SK-N-SH (cell line): ENCODE data around the gene CDIP1. TPM values are rescaled to one million over a fixed set of nuclear protein-coding genes. Genes with fewer than 3 reads are reported as not detected.

Experiments used
- CTCF ChIA-PET: fragments of 300-600, 350-600 bp; formaldehyde crosslinking; extraction: SDS; loops from one replicate; lab custom pipeline; 2021; lab: Yijun Ruan, JAX
- POLR2A ChIA-PET: fragments of 350-600 bp; sonication (Branson Sonifier 250); formaldehyde crosslinking; extraction: SDS; loops from one replicate; lab custom pipeline; 2020; ENCODE audit warnings: antibody characterized with exemption, inconsistent platforms; lab: Yijun Ruan, JAX
- DNase-seq: peaks from one replicate; pipeline ENCODE4 v3.0.0; 2012
- H2AFZ ChIP-seq: fragments of 200-600 bp; sonication (generic); 2 replicates; pipeline ENCODE4 v1.8.1; 2016; ENCODE audit warnings: antibody characterized with exemption, mild to moderate bottlenecking, low read depth
- H3F3A ChIP-seq: fragments of 200-600 bp; sonication (generic); replicated peaks from 2 replicates; pipeline ENCODE3; 2016; ENCODE audit warnings: antibody characterized with exemption, mild to moderate bottlenecking; ENCODE audit not compliant: insufficient read depth
- H3K27ac ChIP-seq, 2 experiments: fragments of 200-500 bp in 1 of 2; fragments of 200-600 bp in 1 of 2; sonication (Bioruptor generic) in 1 of 2; sonication (generic), shearing (Covaris generic) in 1 of 2; 2 replicates each; pipeline versions ENCODE4 v1.5.1 to v1.6.1; 2014 to 2016; ENCODE audit warnings: low read depth in 2 of 2, inconsistent platforms in 1 of 2, low read length in 1 of 2, mild to moderate bottlenecking in 1 of 2, mixed read lengths in 1 of 2
- H3K27me3 ChIP-seq: fragments of 200-600 bp; sonication (generic), shearing (Covaris generic); 2 replicates; pipeline ENCODE4 v1.6.1; 2016; ENCODE audit warnings: mixed run types; ENCODE audit not compliant: insufficient read depth
- H3K36me3 ChIP-seq, 2 experiments: fragments of 200-500 bp in 1 of 2; fragments of 200-600 bp in 1 of 2; sonication (Bioruptor generic) in 1 of 2; sonication (generic) in 1 of 2; replicated peaks in 1 of 2; 2 replicates each; pipeline versions ENCODE3 to v1.5.1; 2014 to 2016; ENCODE audit warnings: low read length in 1 of 2, mild to moderate bottlenecking in 1 of 2; ENCODE audit not compliant: insufficient read depth in 2 of 2, control insufficient read depth in 1 of 2
- H3K4me1 ChIP-seq, 2 experiments: fragments of 200-500 bp in 1 of 2; fragments of 200-600 bp in 1 of 2; sonication (Bioruptor generic) in 1 of 2; sonication (generic), shearing (Covaris generic) in 1 of 2; 2 replicates each; pipeline versions ENCODE4 v1.5.1 to v1.6.1; 2014 to 2016; ENCODE audit warnings: low read depth in 1 of 2, low read length in 1 of 2, mixed run types in 1 of 2; ENCODE audit not compliant: insufficient read depth in 2 of 2, control insufficient read depth in 1 of 2
- H3K4me2 ChIP-seq: fragments of 200-600 bp; sonication (generic), shearing (Covaris generic); 2 replicates; pipeline ENCODE4 v1.6.1; 2017; ENCODE audit warnings: mixed run types
- H3K4me3 ChIP-seq, 2 experiments: fragments of 200-500 bp in 1 of 2; fragments of 200-600 bp in 1 of 2; sonication (Bioruptor generic) in 1 of 2; sonication (generic), shearing (Covaris generic) in 1 of 2; 2 replicates each; pipeline versions ENCODE4 v1.5.1 to v1.8.1; 2014 to 2016; ENCODE audit warnings: low read depth in 2 of 2, inconsistent platforms in 1 of 2, low read length in 1 of 2, mild to moderate bottlenecking in 1 of 2, mixed read lengths in 1 of 2, moderate library complexity in 1 of 2
- H3K79me2 ChIP-seq: fragments of 200-600 bp; sonication (generic); 2 replicates; pipeline ENCODE4 v1.8.1; 2017; ENCODE audit warnings: mild to moderate bottlenecking; ENCODE audit not compliant: insufficient read depth
- H3K9ac ChIP-seq: fragments of 200-600 bp; sonication (generic); 2 replicates; pipeline ENCODE4 v1.6.1; 2017; ENCODE audit warnings: mixed run types
- H3K9me2 ChIP-seq: fragments of 200-600 bp; sonication (generic); 2 replicates; pipeline ENCODE4 v1.6.1; 2017; ENCODE audit warnings: mixed run types
- H3K9me3 ChIP-seq: fragments of 200-600 bp; sonication (generic); 2 replicates; pipeline ENCODE4 v1.6.1; 2017; ENCODE audit warnings: mixed run types, mild to moderate bottlenecking, moderate library complexity
- H4K20me1 ChIP-seq: fragments of 200-600 bp; sonication (generic); 2 replicates; pipeline ENCODE4 v1.6.1; 2017; ENCODE audit warnings: mild to moderate bottlenecking, mixed run types; ENCODE audit not compliant: insufficient read depth
- CHD2 ChIP-seq: fragments of 150-350 bp; IDR thresholded peaks from 2 replicates; pipeline ENCODE4 v1.6.1; 2018; ENCODE audit warnings: low read length; ENCODE audit not compliant: partially characterized antibody
- EP300 ChIP-seq, 2 experiments: IDR thresholded peaks; 2 replicates each; pipeline versions ENCODE4 v1.4.0 to v1.6.1; 2012; ENCODE audit warnings: borderline replicate concordance in 1 of 2, low read depth in 1 of 2, low read length in 1 of 2
- EZH2phosphoT487 ChIP-seq: fragments of 200-600 bp; sonication (generic); IDR thresholded peaks from 2 replicates; pipeline ENCODE4 v1.6.1; 2017; ENCODE audit warnings: low read depth, mixed run types, mild to moderate bottlenecking, antibody characterized with exemption, moderate library complexity, borderline replicate concordance
- GATA2 ChIP-seq: sonication (generic); formaldehyde crosslinking; IDR thresholded peaks from 2 replicates; pipeline ENCODE4 v1.5.0; 2020; ENCODE audit warnings: mild to moderate bottlenecking, missing genetic modification reagents
- MEF2A ChIP-seq: IDR thresholded peaks from 2 replicates; pipeline ENCODE4 v1.4.0; 2012; ENCODE audit warnings: low read depth, borderline replicate concordance
- MXI1 ChIP-seq: IDR thresholded peaks from 2 replicates; pipeline ENCODE4 v1.6.1; 2012; ENCODE audit warnings: mild to moderate bottlenecking, low read depth, low read length, improper control_type of control experiment
- NRF1 ChIP-seq: IDR thresholded peaks from 2 replicates; pipeline ENCODE4 v1.6.1; 2012; ENCODE audit warnings: low read depth, mild to moderate bottlenecking, low read length
- POLR2AphosphoS5 ChIP-seq: IDR thresholded peaks from 2 replicates; pipeline ENCODE4 v1.6.1; 2012; ENCODE audit warnings: low read depth, low read length
- RAD21 ChIP-seq: IDR thresholded peaks from 2 replicates; pipeline ENCODE4 v1.6.1; 2012; ENCODE audit warnings: mild to moderate bottlenecking, low read length
- RFX5 ChIP-seq: IDR thresholded peaks from 2 replicates; pipeline ENCODE4 v1.6.1; 2012; ENCODE audit warnings: mild to moderate bottlenecking, improper control_type of control experiment, low read length
- YY1 ChIP-seq: IDR thresholded peaks from 2 replicates; pipeline ENCODE4 v1.4.0; 2012; ENCODE audit warnings: low read depth, mild to moderate bottlenecking
- WGBS: methylation state at CpG from one replicate; pipeline ENCODE4 v1.1.6; 2017; ENCODE audit warnings: low lambda C conversion rate; 5-methylcytosine and 5-hydroxymethylcytosine counted together
- polyA plus RNA-seq, 3 experiments: library from polyadenylated mRNA; depleted of rRNA; stranded (reverse); fragments of >200 nt; gene quantifications; 2 replicates each; pipeline ENCODE4 v1.2.3, GENCODE V29; 2012
- TF ChIP-seq, protein P1 (sequence below): fragments of 200-600 bp; sonication (generic); IDR thresholded peaks from 2 replicates; pipeline ENCODE4 v1.6.1; 2017; ENCODE audit warnings: antibody characterized with exemption, mild to moderate bottlenecking, moderate library complexity
- TF ChIP-seq, protein P2 (sequence below): IDR thresholded peaks from 2 replicates; pipeline ENCODE4; 2012
- TF ChIP-seq, protein P3 (sequence below): IDR thresholded peaks from 2 replicates; pipeline ENCODE4 v1.4.0; 2012; ENCODE audit warnings: low read depth

Gene CDIP1
- polyA plus RNA-seq, 1 of the 3 experiments (the other 2 are of a cell fraction) = 30.2 TPM

DNA sequence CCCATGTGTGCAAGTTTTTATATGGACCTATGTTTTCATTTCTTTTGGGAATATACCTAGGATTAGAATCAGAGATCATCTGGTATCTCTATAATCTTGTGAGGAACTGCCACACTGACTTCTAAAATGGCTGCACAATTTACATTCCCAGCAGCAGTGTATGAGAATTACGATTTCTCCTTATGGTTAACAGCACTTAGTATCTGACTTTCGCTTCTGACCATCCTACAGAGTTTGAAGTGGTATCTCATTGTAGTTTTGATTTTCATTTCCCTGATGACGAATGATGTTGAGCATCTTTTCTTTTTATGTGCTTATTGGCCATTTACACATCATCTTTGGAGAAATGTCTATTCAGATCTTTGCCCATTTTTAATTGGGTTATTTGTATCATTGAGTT is 27.6 kb upstream of the CDIP1 start:
- H3K9me2 ChIP-seq = no peaks in the 10 kb centered on the region
- no peak overlapping the region for H3K4me2 ChIP-seq
- H2AFZ ChIP-seq = no peak overlapping the region
- no peak for DNase-seq
- no peaks in the 10 kb centered on the region for H3F3A ChIP-seq
- no peaks in the 10 kb centered on the region for H3K79me2 ChIP-seq
- 68% methylated on average over 3 of the region's 3 CpGs for WGBS
- no peaks in the 10 kb centered on the region for H3K4me1 ChIP-seq
- H3K36me3 ChIP-seq = no peaks in the 10 kb centered on the region
- no peak overlapping the region for H3K27ac ChIP-seq
- ChIA-PET POLR2A (no interaction called here), CTCF (interaction anchor here (1.3 kb wide), 2 partner anchors 20 to 58 kb away, joined by 3 to 5 read pairs; no protein-coding TSS in a partner anchor)
- H3K9me3 ChIP-seq = no peaks in the 10 kb centered on the region
- no peaks in the 10 kb centered on the region for H4K20me1 ChIP-seq
- H3K9ac ChIP-seq = no peak overlapping the region
- no peak overlapping the region for H3K4me3 ChIP-seq
- TF ChIP-seq NRF1 = no peak
- TF ChIP-seq POLR2AphosphoS5 = no peak
- no peak for TF ChIP-seq GATA2
- no peak for TF ChIP-seq MXI1
- no peak for TF ChIP-seq YY1
- no peaks in the 10 kb centered on the region for H3K27me3 ChIP-seq

DNA sequence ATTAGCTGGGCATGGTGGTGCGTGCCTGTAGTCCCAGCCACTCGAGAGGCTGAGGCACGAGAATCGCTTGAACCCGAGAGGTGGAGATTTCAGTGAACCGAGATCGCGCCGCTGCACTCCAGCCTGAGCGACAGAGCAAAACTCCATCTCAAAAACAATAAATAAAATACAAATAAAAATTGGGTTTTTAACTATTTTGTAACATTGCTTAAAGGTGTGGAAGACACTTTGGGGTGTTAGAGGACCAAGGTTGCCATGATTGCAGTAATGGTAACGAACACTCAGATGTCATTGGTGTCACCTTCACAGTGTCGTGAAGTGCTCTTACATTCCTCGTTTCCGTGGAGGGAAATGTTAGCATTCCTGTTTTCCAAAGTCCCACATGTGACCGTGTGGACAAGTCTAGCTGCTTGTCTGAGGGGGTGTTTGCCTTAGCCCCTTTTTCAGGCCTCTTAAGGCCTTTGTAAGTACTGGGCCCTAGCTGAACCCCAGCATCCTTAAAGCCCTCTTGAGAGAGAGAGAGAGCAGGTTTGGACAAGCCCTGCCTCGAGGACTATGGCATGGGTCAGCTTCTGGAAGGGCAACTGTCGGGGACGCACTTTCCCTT is 26.2 kb upstream of the CDIP1 start:
- H3K79me2 ChIP-seq = no peaks in the 10 kb centered on the region
- no peak overlapping the region for H3K27ac ChIP-seq
- DNase-seq = no peak
- H3K9me3 ChIP-seq = no peaks in the 10 kb centered on the region
- TF ChIP-seq, protein P1, sequence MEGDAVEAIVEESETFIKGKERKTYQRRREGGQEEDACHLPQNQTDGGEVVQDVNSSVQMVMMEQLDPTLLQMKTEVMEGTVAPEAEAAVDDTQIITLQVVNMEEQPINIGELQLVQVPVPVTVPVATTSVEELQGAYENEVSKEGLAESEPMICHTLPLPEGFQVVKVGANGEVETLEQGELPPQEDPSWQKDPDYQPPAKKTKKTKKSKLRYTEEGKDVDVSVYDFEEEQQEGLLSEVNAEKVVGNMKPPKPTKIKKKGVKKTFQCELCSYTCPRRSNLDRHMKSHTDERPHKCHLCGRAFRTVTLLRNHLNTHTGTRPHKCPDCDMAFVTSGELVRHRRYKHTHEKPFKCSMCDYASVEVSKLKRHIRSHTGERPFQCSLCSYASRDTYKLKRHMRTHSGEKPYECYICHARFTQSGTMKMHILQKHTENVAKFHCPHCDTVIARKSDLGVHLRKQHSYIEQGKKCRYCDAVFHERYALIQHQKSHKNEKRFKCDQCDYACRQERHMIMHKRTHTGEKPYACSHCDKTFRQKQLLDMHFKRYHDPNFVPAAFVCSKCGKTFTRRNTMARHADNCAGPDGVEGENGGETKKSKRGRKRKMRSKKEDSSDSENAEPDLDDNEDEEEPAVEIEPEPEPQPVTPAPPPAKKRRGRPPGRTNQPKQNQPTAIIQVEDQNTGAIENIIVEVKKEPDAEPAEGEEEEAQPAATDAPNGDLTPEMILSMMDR = no peak
- TF ChIP-seq, protein P2, sequence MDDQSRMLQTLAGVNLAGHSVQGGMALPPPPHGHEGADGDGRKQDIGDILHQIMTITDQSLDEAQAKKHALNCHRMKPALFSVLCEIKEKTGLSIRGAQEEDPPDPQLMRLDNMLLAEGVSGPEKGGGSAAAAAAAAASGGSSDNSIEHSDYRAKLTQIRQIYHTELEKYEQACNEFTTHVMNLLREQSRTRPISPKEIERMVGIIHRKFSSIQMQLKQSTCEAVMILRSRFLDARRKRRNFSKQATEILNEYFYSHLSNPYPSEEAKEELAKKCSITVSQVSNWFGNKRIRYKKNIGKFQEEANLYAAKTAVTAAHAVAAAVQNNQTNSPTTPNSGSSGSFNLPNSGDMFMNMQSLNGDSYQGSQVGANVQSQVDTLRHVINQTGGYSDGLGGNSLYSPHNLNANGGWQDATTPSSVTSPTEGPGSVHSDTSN = no peak
- TF ChIP-seq EP300 (IDR thresholded peaks at IDR 0.05; ENCODE audit: borderline replicate concordance in 1 of 2, low read depth in 1 of 2, low read length in 1 of 2) (no peak), RAD21 (no peak), RFX5 (no peak), CHD2 (no peak), MEF2A (no peak), NRF1 (no peak), EZH2phosphoT487 (no peak)
- TF ChIP-seq, protein P3, sequence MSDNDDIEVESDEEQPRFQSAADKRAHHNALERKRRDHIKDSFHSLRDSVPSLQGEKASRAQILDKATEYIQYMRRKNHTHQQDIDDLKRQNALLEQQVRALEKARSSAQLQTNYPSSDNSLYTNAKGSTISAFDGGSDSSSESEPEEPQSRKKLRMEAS = no peak
- H2AFZ ChIP-seq = no peak overlapping the region
- 87% methylated on average over 18 of the region's 18 CpGs for WGBS
- no peaks in the 10 kb centered on the region for H3K4me1 ChIP-seq
- no peak overlapping the region for H3K9ac ChIP-seq
- no peak overlapping the region for H3K4me2 ChIP-seq
- no peaks in the 10 kb centered on the region for H3K27me3 ChIP-seq
- H4K20me1 ChIP-seq = no peaks in the 10 kb centered on the region
- H3K9me2 ChIP-seq = no peaks in the 10 kb centered on the region
- H3F3A ChIP-seq = no peaks in the 10 kb centered on the region
- POLR2A ChIA-PET = no interaction called here
- H3K36me3 ChIP-seq = no peaks in the 10 kb centered on the region
- CTCF ChIA-PET = interaction anchor here (0.9 to 1.3 kb wide), 4 partner anchors 21 to 59 kb away, joined by 3 to 5 read pairs (median 4); no protein-coding TSS in a partner anchor
- H3K4me3 ChIP-seq = no peak overlapping the region
